K562 (cell line): ENCODE measurements around the gene CCDC181. TPM values are rescaled to one million over a fixed set of nuclear protein-coding genes. Genes with fewer than 3 reads are reported as not detected.

ENCODE experiments used
- CHAMP1 ChIP-seq: fragments of 450-650 bp; IDR thresholded peaks from 2 replicates; pipeline ENCODE4 v1.6.1; 2016; ENCODE audit warnings: mild to moderate bottlenecking
- FOXJ3 ChIP-seq: sonication (generic); formaldehyde crosslinking; IDR thresholded peaks from 2 replicates; pipeline ENCODE4 v1.4.0; 2020; ENCODE audit warnings: mild to moderate bottlenecking, missing genetic modification reagents
- MXI1 ChIP-seq: IDR thresholded peaks from 2 replicates; pipeline ENCODE4 v1.6.1; 2011; ENCODE audit warnings: low read depth, mild to moderate bottlenecking, improper control_type of control experiment, low read length
- ZNF830 ChIP-seq: fragments of 250-450 bp; sonication (Bioruptor Pico); IDR thresholded peaks from 2 replicates; pipeline ENCODE4 v1.5.0; 2021; ENCODE audit warnings: mild to moderate bottlenecking
- ZSCAN32 ChIP-seq: fragments of 450-650 bp; formaldehyde crosslinking; IDR thresholded peaks from 2 replicates; pipeline ENCODE4 v1.4.0; 2020; ENCODE audit warnings: mild to moderate bottlenecking, moderate library complexity
- polyA plus RNA-seq, 8 experiments: library from polyadenylated mRNA; depleted of rRNA in 4 of 8; stranded (reverse) in 5 of 8; unstranded in 3 of 8; fragments of >200 nt; fragmentation: Nextera tagmentation in 2 of 8; fragmentation: Illumina TruSeq in 1 of 8; extraction: Ambion mirVana in 2 of 8; extraction: Trizol in 1 of 8; gene quantifications; 2 replicates each; pipeline versions ENCODE4 v1.2.1 to v1.2.3, GENCODE V29; 2011 to 2014; ENCODE audit warnings: inconsistent platforms in 1 of 8, missing spikeins in 1 of 8
- total RNA-seq, 7 experiments: library from RNA; depleted of rRNA in 6 of 7; stranded (reverse); fragments of >200 nt in 6 of 7; fragmentation: Illumina TruSeq in 2 of 7; extraction: Trizol in 2 of 7; gene quantifications; 2 replicates each; pipeline versions ENCODE4 v1.2.1 to v1.2.3, GENCODE V29; 2011 to 2021; ENCODE audit warnings: low replicate concordance in 1 of 7
- TF ChIP-seq, protein P1 (sequence below): fragments of 450-650 bp; IDR thresholded peaks from 2 replicates; pipeline ENCODE4 v1.6.1; 2016; ENCODE audit warnings: mild to moderate bottlenecking, moderate library complexity
- TF ChIP-seq, protein P2 (sequence below): fragments of 200-800 bp; sonication (Bioruptor generic); IDR thresholded peaks from 2 replicates; pipeline ENCODE4 v1.6.1; 2016; ENCODE audit warnings: missing genetic modification characterization, missing compliant biosample characterization

CCDC181 gene
- total and polyA plus RNA-seq, 9 of the 15 experiments (the other 6 are each of a cell fraction or from before 2014, with no cell fraction given), result 0.04 to 0.14 TPM; not detected in 7

GRCh38 chr1:169367686-169368405, 59.4 kb downstream of the CCDC181 start, which contains the start of the genes BLZF1 and NME7 (continued):
- TF ChIP-seq, protein P1, sequence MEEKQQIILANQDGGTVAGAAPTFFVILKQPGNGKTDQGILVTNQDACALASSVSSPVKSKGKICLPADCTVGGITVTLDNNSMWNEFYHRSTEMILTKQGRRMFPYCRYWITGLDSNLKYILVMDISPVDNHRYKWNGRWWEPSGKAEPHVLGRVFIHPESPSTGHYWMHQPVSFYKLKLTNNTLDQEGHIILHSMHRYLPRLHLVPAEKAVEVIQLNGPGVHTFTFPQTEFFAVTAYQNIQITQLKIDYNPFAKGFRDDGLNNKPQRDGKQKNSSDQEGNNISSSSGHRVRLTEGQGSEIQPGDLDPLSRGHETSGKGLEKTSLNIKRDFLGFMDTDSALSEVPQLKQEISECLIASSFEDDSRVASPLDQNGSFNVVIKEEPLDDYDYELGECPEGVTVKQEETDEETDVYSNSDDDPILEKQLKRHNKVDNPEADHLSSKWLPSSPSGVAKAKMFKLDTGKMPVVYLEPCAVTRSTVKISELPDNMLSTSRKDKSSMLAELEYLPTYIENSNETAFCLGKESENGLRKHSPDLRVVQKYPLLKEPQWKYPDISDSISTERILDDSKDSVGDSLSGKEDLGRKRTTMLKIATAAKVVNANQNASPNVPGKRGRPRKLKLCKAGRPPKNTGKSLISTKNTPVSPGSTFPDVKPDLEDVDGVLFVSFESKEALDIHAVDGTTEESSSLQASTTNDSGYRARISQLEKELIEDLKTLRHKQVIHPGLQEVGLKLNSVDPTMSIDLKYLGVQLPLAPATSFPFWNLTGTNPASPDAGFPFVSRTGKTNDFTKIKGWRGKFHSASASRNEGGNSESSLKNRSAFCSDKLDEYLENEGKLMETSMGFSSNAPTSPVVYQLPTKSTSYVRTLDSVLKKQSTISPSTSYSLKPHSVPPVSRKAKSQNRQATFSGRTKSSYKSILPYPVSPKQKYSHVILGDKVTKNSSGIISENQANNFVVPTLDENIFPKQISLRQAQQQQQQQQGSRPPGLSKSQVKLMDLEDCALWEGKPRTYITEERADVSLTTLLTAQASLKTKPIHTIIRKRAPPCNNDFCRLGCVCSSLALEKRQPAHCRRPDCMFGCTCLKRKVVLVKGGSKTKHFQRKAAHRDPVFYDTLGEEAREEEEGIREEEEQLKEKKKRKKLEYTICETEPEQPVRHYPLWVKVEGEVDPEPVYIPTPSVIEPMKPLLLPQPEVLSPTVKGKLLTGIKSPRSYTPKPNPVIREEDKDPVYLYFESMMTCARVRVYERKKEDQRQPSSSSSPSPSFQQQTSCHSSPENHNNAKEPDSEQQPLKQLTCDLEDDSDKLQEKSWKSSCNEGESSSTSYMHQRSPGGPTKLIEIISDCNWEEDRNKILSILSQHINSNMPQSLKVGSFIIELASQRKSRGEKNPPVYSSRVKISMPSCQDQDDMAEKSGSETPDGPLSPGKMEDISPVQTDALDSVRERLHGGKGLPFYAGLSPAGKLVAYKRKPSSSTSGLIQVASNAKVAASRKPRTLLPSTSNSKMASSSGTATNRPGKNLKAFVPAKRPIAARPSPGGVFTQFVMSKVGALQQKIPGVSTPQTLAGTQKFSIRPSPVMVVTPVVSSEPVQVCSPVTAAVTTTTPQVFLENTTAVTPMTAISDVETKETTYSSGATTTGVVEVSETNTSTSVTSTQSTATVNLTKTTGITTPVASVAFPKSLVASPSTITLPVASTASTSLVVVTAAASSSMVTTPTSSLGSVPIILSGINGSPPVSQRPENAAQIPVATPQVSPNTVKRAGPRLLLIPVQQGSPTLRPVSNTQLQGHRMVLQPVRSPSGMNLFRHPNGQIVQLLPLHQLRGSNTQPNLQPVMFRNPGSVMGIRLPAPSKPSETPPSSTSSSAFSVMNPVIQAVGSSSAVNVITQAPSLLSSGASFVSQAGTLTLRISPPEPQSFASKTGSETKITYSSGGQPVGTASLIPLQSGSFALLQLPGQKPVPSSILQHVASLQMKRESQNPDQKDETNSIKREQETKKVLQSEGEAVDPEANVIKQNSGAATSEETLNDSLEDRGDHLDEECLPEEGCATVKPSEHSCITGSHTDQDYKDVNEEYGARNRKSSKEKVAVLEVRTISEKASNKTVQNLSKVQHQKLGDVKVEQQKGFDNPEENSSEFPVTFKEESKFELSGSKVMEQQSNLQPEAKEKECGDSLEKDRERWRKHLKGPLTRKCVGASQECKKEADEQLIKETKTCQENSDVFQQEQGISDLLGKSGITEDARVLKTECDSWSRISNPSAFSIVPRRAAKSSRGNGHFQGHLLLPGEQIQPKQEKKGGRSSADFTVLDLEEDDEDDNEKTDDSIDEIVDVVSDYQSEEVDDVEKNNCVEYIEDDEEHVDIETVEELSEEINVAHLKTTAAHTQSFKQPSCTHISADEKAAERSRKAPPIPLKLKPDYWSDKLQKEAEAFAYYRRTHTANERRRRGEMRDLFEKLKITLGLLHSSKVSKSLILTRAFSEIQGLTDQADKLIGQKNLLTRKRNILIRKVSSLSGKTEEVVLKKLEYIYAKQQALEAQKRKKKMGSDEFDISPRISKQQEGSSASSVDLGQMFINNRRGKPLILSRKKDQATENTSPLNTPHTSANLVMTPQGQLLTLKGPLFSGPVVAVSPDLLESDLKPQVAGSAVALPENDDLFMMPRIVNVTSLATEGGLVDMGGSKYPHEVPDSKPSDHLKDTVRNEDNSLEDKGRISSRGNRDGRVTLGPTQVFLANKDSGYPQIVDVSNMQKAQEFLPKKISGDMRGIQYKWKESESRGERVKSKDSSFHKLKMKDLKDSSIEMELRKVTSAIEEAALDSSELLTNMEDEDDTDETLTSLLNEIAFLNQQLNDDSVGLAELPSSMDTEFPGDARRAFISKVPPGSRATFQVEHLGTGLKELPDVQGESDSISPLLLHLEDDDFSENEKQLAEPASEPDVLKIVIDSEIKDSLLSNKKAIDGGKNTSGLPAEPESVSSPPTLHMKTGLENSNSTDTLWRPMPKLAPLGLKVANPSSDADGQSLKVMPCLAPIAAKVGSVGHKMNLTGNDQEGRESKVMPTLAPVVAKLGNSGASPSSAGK, result no peak
- TF ChIP-seq FOXJ3 (CRISPR knock-in tag) (no peak), ZNF830 (CRISPR knock-in tag) (0 out of 2 replicates have a peak, but pooled peaks have one; percentile 65), ZSCAN32 (no peak), CHAMP1 (no peak), MXI1 (peak; percentile 94)
- TF ChIP-seq, protein P2, sequence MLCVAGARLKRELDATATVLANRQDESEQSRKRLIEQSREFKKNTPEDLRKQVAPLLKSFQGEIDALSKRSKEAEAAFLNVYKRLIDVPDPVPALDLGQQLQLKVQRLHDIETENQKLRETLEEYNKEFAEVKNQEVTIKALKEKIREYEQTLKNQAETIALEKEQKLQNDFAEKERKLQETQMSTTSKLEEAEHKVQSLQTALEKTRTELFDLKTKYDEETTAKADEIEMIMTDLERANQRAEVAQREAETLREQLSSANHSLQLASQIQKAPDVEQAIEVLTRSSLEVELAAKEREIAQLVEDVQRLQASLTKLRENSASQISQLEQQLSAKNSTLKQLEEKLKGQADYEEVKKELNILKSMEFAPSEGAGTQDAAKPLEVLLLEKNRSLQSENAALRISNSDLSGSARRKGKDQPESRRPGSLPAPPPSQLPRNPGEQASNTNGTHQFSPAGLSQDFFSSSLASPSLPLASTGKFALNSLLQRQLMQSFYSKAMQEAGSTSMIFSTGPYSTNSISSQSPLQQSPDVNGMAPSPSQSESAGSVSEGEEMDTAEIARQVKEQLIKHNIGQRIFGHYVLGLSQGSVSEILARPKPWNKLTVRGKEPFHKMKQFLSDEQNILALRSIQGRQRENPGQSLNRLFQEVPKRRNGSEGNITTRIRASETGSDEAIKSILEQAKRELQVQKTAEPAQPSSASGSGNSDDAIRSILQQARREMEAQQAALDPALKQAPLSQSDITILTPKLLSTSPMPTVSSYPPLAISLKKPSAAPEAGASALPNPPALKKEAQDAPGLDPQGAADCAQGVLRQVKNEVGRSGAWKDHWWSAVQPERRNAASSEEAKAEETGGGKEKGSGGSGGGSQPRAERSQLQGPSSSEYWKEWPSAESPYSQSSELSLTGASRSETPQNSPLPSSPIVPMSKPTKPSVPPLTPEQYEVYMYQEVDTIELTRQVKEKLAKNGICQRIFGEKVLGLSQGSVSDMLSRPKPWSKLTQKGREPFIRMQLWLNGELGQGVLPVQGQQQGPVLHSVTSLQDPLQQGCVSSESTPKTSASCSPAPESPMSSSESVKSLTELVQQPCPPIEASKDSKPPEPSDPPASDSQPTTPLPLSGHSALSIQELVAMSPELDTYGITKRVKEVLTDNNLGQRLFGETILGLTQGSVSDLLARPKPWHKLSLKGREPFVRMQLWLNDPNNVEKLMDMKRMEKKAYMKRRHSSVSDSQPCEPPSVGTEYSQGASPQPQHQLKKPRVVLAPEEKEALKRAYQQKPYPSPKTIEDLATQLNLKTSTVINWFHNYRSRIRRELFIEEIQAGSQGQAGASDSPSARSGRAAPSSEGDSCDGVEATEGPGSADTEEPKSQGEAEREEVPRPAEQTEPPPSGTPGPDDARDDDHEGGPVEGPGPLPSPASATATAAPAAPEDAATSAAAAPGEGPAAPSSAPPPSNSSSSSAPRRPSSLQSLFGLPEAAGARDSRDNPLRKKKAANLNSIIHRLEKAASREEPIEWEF (CRISPR knock-in tag), result no peak
